Measurements from ENCODE around the gene ZNF414. TPM values are rescaled to one million over a fixed set of nuclear protein-coding genes. Genes with fewer than 3 reads are reported as not detected.

ZNF414 gene
- total and polyA plus RNA-seq, 10 of the 15 experiments (the other 5 are each of a cell fraction or from before 2014, with no cell fraction given): 0.16 to 23.7 (median 5.3) TPM; not detected in 1

DNA sequence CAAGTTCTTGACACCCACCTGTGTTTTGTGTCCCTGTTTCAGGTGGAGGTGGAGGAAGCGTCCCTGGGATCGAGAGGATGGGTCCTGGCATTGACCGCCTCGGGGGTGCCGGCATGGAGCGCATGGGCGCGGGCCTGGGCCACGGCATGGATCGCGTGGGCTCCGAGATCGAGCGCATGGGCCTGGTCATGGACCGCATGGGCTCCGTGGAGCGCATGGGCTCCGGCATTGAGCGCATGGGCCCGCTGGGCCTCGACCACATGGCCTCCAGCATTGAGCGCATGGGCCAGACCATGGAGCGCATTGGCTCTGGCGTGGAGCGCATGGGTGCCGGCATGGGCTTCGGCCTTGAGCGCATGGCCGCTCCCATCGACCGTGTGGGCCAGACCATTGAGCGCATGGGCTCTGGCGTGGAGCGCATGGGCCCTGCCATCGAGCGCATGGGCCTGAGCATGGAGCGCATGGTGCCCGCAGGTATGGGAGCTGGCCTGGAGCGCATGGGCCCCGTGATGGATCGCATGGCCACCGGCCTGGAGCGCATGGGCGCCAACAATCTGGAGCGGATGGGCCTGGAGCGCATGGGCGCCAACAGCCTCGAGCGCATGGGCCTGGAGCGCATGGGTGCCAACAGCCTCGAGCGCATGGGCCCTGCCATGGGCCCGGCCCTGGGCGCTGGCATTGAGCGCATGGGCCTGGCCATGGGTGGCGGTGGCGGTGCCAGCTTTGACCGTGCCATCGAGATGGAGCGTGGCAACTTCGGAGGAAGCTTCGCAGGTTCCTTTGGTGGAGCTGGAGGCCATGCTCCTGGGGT lies 28.2 kb downstream of the ZNF414 start:
- SMC1A ChIA-PET (ENCODE audit: uncharacterized antibody, unreplicated experiment): no interaction called here
- TSS peak; percentile 79 for BruUV-seq (replicated peaks)
- CTCF ChIA-PET: no interaction called here
- FAIRE-seq (no peak), DNase-seq (ENCODE audit: low read depth, low spot score) (no peak), ATAC-seq (no peak)
- H3K36me3 ChIP-seq (ENCODE audit: control insufficient read depth in 2 of 2, insufficient read depth in 2 of 2, low read length in 1 of 2): peaks cover 48 to 60% of the 10 kb centered on the region in 2 experiments
- no peak overlapping the region for H3K9ac ChIP-seq (ENCODE audit: control insufficient read depth, insufficient read depth, low read length)
- POLR2A ChIA-PET: no interaction called here
- no peak overlapping the region for H2AFZ ChIP-seq (ENCODE audit: control insufficient read depth, low read depth, low read length)
- no peaks in the 10 kb centered on the region for H3K27me3 ChIP-seq (replicated peaks in 1 of 2; ENCODE audit: control insufficient read depth in 2 of 2, insufficient read depth in 2 of 2, low read length in 1 of 2)
- in situ Hi-C loops (cut with MboI) (no loop called here), intact Hi-C loops (cut with micrococcal nuclease; ENCODE audit: unreplicated experiment) (no loop called here)
- peaks cover 5% of the 10 kb centered on the region for H4K20me1 ChIP-seq (ENCODE audit: control insufficient read depth, insufficient read depth)
- H3K4me1 ChIP-seq (ENCODE audit: control insufficient read depth, insufficient read depth, low read length): peaks cover 7% of the 10 kb centered on the region
- RAD21 ChIA-PET (ENCODE audit: unreplicated experiment): no interaction called here
- H3K27ac ChIP-seq (ENCODE audit: control insufficient read depth, insufficient read depth): no peak overlapping the region
- H3K4me3 ChIP-seq: no peak overlapping the region
- no peak for TF ChIP-seq EP300 (IDR thresholded peaks at IDR 0.05; ENCODE audit: borderline replicate concordance in 1 of 2, control insufficient read depth in 1 of 2, low read depth in 2 of 2, low read length in 2 of 2)
- TF ChIP-seq RAD21 (IDR thresholded peaks at IDR 0.05; ENCODE audit: insufficient read depth, low read depth, low read length): no peak
- TF ChIP-seq EED (IDR thresholded peaks at IDR 0.05; ENCODE audit: low read depth): no peak
- TF ChIP-seq YY1 (IDR thresholded peaks at IDR 0.05; ENCODE audit: low read depth, low read length): no peak
- no peak for TF ChIP-seq SPI1 (IDR thresholded peaks at IDR 0.05; ENCODE audit: borderline replicate concordance, insufficient read depth, low read depth, low read length)
- TF ChIP-seq TBL1XR1 (IDR thresholded peaks at IDR 0.05; ENCODE audit: low read depth, low read length): no peak
- no peak for TF ChIP-seq JUNB (IDR thresholded peaks at IDR 0.05)
- TF ChIP-seq, protein P1, sequence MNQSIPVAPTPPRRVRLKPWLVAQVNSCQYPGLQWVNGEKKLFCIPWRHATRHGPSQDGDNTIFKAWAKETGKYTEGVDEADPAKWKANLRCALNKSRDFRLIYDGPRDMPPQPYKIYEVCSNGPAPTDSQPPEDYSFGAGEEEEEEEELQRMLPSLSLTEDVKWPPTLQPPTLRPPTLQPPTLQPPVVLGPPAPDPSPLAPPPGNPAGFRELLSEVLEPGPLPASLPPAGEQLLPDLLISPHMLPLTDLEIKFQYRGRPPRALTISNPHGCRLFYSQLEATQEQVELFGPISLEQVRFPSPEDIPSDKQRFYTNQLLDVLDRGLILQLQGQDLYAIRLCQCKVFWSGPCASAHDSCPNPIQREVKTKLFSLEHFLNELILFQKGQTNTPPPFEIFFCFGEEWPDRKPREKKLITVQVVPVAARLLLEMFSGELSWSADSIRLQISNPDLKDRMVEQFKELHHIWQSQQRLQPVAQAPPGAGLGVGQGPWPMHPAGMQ (IDR thresholded peaks at IDR 0.05; ENCODE audit: borderline replicate concordance): no peak
- TF ChIP-seq CHD4 (IDR thresholded peaks at IDR 0.05): no peak
- peaks cover 7% of the 10 kb centered on the region for H3K79me2 ChIP-seq (ENCODE audit: control insufficient read depth, insufficient read depth, low read length)
- H3K9me3 ChIP-seq (replicated peaks; ENCODE audit: control insufficient read depth, insufficient read depth, low read length): no peaks in the 10 kb centered on the region
- no peak overlapping the region for H3K4me2 ChIP-seq (ENCODE audit: control insufficient read depth, insufficient read depth)
- WGBS (ENCODE audit: insufficient coverage, insufficient replicate concordance, low lambda C conversion rate, missing lambda C conversion rate): 99% methylated on average over 62 of the region's 62 CpGs

Data from GM12878 (cell line).